Measurements from ENCODE around the gene ANAPC15.

Gene ANAPC15

DNA sequence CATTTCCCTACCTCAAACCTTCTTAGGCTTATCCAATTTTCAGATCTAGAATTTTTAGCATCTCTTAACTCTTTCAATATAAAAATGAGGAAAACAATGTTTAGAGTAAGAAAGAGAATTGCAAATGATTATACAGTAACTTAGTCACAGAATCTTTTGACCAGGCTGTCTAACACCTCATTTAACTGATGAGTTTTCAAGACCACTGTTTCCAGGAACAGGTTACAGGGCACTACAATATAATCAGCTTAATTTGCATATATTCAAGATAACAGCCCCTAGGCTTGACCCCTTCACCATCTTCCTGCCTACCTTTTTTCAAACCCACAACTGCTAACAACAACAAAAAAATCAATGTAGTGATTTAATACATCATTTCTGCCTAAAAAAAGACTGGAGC, 44.8 kb downstream of the ANAPC15 start:
- H3K9ac ChIP-seq (ENCODE audit: insufficient read length, low read depth), result no peak overlapping the region
- peaks cover 4% of the 10 kb centered on the region for H3K4me1 ChIP-seq (ENCODE audit: insufficient read depth, insufficient read length)
- TF ChIP-seq ZNF274 (IDR thresholded peaks at IDR 0.05; ENCODE audit: low read depth, low read length) (no peak), SUZ12 (IDR thresholded peaks at IDR 0.05; ENCODE audit: extremely low read depth, insufficient read depth, insufficient read length) (no peak), YY1 (IDR thresholded peaks at IDR 0.05; ENCODE audit: insufficient read depth, insufficient read length) (no peak)
- no peaks in the 10 kb centered on the region for H3K27me3 ChIP-seq (ENCODE audit: insufficient read depth, insufficient read length)
- DNase-seq (ENCODE audit: low read depth, low spot score), result no peak
- no peak overlapping the region for H3K4me3 ChIP-seq (ENCODE audit: insufficient read length, low read depth)
- H3K9me3 ChIP-seq (ENCODE audit: insufficient read depth, low read length), result no peaks in the 10 kb centered on the region
- H3K36me3 ChIP-seq (ENCODE audit: insufficient read depth, insufficient read length, low read length), result peaks cover 15% of the 10 kb centered on the region

DNA sequence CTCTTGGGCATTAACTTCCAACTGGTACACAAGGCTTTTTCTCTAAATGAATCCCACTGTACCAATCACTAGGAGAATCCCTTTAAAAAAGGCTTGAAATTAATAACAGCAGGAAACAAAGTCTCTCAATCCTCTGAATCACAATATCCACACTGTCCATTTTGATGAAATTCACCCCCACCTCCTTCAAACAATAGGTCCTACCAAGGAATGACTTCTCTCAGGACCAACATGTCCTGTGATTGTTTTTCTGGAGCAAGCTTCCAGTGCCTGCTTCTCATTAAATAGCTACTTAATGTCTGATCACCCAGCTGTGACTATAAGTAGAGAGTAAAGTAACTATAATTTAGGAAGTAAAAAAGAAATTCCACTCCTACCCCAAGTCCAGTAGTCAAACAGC, 45.2 kb downstream of the ANAPC15 start:
- peaks cover 4% of the 10 kb centered on the region for H3K4me1 ChIP-seq (ENCODE audit: insufficient read depth, insufficient read length)
- H3K36me3 ChIP-seq (ENCODE audit: insufficient read depth, insufficient read length, low read length), result peaks cover 16% of the 10 kb centered on the region
- no peak for DNase-seq (ENCODE audit: low read depth, low spot score)
- TF ChIP-seq SUZ12 (IDR thresholded peaks at IDR 0.05; ENCODE audit: extremely low read depth, insufficient read depth, insufficient read length), result no peak
- no peak for TF ChIP-seq ZNF274 (IDR thresholded peaks at IDR 0.05; ENCODE audit: low read depth, low read length)
- no peak for TF ChIP-seq YY1 (IDR thresholded peaks at IDR 0.05; ENCODE audit: insufficient read depth, insufficient read length)
- H3K27me3 ChIP-seq (ENCODE audit: insufficient read depth, insufficient read length), result no peaks in the 10 kb centered on the region
- no peak overlapping the region for H3K9ac ChIP-seq (ENCODE audit: insufficient read length, low read depth)
- no peak overlapping the region for H3K4me3 ChIP-seq (ENCODE audit: insufficient read length, low read depth)
- no peaks in the 10 kb centered on the region for H3K9me3 ChIP-seq (ENCODE audit: insufficient read depth, low read length)

DNA sequence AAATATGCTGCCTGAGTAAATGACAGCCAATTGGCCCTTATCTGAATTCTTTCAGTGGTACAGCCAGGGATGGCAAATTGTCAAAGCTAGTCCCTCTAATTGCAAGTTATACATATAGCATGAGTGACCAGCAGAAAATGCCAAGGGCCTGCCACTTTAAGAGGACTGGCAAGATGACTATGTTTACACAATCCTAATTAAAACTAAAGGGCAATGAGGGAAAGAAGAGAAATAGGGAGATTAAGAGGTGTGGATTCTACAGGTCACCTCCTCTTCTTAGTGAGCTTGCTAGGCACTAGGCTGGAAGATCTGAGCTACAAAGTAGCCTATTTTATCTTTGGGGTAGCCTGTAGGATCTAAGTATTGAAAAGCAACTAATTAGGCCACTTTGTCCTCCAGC, 45.6 kb downstream of the ANAPC15 start:
- H3K4me1 ChIP-seq (ENCODE audit: insufficient read depth, insufficient read length), result peaks cover 3% of the 10 kb centered on the region
- TF ChIP-seq ZNF274 (IDR thresholded peaks at IDR 0.05; ENCODE audit: low read depth, low read length) (no peak), YY1 (IDR thresholded peaks at IDR 0.05; ENCODE audit: insufficient read depth, insufficient read length) (no peak), SUZ12 (IDR thresholded peaks at IDR 0.05; ENCODE audit: extremely low read depth, insufficient read depth, insufficient read length) (no peak)
- H3K9me3 ChIP-seq (ENCODE audit: insufficient read depth, low read length), result no peaks in the 10 kb centered on the region
- no peaks in the 10 kb centered on the region for H3K27me3 ChIP-seq (ENCODE audit: insufficient read depth, insufficient read length)
- H3K4me3 ChIP-seq (ENCODE audit: insufficient read length, low read depth), result no peak overlapping the region
- no peak overlapping the region for H3K9ac ChIP-seq (ENCODE audit: insufficient read length, low read depth)
- peaks cover 20% of the 10 kb centered on the region for H3K36me3 ChIP-seq (ENCODE audit: insufficient read depth, insufficient read length, low read length)
- DNase-seq (ENCODE audit: low read depth, low spot score), result no peak

DNA sequence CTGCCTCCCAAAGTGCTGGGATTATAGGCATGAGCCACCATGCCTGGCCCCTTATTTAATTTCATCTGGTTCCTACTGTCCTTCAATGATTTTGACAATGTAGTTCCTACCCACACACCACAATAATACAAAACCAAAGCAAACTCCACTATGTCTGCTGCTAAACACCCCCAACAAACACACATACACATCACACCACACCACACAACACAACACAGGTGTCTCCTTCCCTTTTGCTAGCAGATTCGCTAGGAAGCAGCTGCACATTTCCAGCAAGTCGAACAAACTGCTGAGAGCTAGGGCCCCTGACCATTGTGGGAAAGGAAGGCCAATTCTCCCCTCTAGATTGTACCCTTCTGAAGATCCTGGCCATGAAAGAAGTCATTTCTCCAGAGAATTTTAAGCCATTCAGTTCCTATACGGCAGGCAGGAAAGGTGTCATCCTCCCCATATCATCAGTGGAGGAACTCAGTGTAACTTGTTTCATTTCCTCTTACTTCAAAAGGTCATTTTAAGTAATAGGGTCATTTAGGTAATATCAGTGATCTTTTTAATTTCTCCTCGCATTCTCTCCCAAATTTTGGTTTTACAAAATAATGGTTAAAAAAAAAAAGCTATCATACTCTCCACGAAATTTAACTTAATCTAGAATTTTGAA, 50.6 kb downstream of the ANAPC15 start:
- TF ChIP-seq ZNF274 (IDR thresholded peaks at IDR 0.05; ENCODE audit: low read depth, low read length) (no peak), YY1 (IDR thresholded peaks at IDR 0.05; ENCODE audit: insufficient read depth, insufficient read length) (no peak), SUZ12 (IDR thresholded peaks at IDR 0.05; ENCODE audit: extremely low read depth, insufficient read depth, insufficient read length) (no peak)
- H3K36me3 ChIP-seq (ENCODE audit: insufficient read depth, insufficient read length, low read length), result peaks cover 12% of the 10 kb centered on the region
- H3K4me3 ChIP-seq (ENCODE audit: insufficient read length, low read depth), result no peak overlapping the region
- no peak overlapping the region for H3K9ac ChIP-seq (ENCODE audit: insufficient read length, low read depth)
- H3K4me1 ChIP-seq (ENCODE audit: insufficient read depth, insufficient read length), result no peaks in the 10 kb centered on the region
- H3K9me3 ChIP-seq (ENCODE audit: insufficient read depth, low read length), result no peaks in the 10 kb centered on the region
- H3K27me3 ChIP-seq (ENCODE audit: insufficient read depth, insufficient read length), result no peaks in the 10 kb centered on the region
- no peak for DNase-seq (ENCODE audit: low read depth, low spot score)
